Activated CD4-positive, alpha-beta T cell treated with anti-CD3 and anti-CD28 coated beads, Interleukin-2, amount 50 U/mL, for 16 hours (primary cell): ENCODE data around the gene XKR3.
A peak's percentile ranks its signal among the peaks of the same experiment; 100 is the strongest.
"Not testable (repeated sequence)": the region's sequence is repeated elsewhere in the genome, so short reads cannot be mapped to it uniquely, and the experiment has no call there.

ENCODE experiments used
- DNase-seq: peaks from one replicate; pipeline ENCODE4 v3.0.0-alpha.2; 2020

The XKR3 gene

DNA sequence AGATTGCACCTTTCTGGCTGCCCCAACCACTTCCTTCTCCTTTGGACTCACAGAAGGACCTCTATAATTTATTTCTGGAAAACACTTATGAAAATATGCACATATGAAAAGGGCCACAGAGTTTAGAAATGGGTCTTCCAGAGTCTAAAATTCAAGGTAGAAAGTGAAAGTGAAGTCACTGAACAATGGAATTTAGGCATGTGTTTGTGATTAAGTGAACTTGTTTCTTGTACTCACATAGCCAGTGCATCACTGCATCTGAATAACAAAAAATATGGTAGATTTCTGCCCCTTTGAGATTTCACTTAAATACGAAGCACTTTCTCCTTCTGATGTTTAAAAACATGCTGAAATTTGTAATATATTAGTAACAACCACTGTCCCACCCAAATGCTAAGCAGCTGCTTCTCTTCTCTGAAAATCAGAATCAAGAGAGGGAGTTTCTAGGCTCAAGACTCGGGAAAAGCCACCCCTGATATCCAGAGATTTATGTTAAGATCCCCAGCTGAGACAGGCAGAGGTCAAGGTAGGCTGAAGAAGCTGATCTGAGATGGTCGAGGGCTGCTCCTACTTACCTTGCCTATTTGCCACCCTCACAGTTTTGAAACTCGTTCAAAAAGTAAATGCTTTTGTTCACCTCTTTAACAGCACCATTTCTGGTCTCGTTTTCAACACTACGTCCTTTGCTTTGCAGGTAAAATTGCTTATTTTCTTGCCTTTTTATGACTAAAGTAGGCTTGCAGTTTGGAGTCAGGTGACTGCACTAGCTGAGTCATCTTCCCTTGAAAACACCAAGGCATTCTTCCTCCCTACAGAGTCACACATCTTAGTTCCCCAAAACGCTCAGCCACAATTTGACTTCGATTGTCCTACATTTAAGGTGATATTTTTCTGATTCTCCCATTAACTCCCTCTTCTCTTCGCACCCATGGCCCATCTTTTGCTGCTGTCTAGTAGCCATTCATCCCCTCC, at the start of gene XKR3:
Gene XKR3, minus strand, starts transcription at position 696 of the 972 bp plus-strand sequence. CDS start 17,338 bp downstream, outside the sequence.
- DNase-seq = peak; percentile 46

GRCh38 chr22:16869640-16870039, 44.4 kb upstream of the XKR3 start:
- not testable (repeated sequence) for DNase-seq

- no peak for DNase-seq
These were observed 41.0 kb upstream of the XKR3 start for GRCh38 chr22:16866167-16866566.

GRCh38 chr22:16856851-16857250, 31.6 kb upstream of the XKR3 start:
- DNase-seq = not testable (repeated sequence)

DNA sequence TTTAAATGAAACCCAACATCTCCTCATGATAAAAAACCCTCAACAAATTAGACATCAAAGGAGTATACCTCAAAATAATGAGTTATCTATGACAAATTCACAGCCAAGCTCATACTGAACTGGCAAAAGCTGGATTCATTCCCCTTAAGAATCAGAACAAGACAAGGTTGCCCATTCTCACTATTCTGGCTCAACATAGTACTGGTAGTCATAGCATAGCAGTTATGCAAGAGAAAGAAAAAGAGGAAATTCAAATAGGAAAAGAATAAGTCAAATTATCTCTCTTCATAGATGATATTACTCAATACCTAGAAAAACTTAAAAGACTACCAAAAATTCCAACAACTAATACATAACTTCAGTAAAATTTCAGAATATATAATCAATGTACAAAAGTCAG, 29.4 kb upstream of the XKR3 start:
- DNase-seq = no peak

GRCh38 chr22:16851268-16851996, 26.2 kb upstream of the XKR3 start:
- DNase-seq = not testable (repeated sequence)

DNA sequence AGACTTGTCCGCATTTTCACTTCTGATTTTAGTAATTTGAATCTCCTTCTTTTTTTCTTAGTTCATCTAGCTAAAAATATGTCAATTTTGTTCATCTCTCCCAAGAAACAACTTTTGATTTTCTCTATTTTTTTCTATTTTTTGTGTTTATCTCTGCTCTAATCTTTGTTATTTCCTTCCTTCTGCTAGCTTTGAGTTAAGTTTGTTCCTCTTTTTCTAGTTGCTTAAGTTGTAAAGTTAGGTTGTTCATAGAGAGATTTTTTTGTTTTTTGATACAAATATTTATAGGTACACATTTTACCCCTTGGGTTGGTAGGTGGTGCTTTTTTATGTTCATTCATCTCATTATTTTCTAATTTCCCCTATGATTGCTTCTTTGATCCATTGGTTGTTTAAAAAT, 22.1 kb upstream of the XKR3 start:
- no peak for DNase-seq

DNA sequence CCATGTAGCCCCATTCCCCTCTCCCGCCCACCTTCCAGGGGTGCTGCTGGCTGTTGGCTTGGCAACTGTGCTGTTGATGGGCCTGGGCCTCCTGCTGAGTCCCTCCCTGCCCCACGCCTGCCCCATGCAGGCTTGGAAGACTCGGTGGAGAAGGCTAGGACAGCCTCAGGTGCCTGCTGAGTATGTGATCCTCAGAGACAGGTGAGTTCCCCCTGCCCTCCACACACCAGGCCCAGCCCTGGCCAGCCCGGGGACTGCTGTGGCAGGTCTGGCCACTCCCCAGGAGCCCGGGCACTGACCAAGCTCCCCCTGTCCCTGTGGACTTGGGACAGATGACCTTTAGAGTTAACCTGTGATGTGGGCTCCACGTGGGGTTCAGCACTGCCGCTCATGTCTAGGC, 20.7 kb upstream of the XKR3 start:
- DNase-seq = no peak

DNA sequence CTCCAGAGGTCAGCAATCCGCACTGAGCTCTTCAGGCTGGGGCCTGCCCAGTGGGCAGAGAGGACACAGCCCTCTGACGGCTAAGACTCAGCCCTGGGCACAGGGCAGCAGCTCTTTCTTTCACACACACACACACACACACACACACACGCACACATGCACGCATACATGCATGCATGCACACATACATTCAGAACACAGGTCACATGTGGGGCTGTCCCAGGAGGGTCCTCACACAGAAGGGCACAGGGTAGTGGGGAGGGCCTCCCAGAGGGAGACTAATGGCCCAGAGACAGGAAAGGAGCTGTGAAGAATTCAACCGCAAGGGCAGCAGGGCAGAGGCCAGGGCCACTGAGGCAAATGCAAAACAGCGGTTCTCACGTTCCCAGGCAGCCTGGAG, 20.3 kb upstream of the XKR3 start:
- no peak for DNase-seq

GRCh38 chr22:16844529-16844928, 19.3 kb upstream of the XKR3 start:
- no peak for DNase-seq

- DNase-seq = no peak
These were observed 12.9 kb upstream of the XKR3 start for GRCh38 chr22:16838073-16838472.

DNA sequence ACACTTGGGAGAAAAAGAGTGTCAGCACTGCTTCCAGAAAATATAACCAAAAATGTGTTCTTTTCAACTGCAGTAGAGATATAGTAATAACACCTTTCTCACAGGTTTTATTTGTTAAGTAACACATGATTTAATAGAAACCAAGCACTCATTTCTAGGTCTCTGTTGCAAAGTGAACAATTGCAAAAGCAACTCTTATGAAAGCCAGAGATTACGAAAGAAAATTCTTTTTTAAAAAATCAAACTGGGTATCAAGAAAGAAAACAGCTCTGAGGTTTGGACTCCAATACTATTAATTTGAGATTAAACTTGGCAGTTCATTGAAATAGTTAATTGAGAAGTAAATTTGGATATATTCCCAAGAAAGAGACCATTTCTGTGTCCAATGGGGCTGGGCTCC, 9.8 kb upstream of the XKR3 start:
- no peak for DNase-seq

GRCh38 chr22:16831257-16831656, 6.0 kb upstream of the XKR3 start:
- DNase-seq = no peak

- no peak for DNase-seq
These were observed 4.8 kb upstream of the XKR3 start for GRCh38 chr22:16829985-16830384.

- no peak for DNase-seq
These were observed 3.7 kb upstream of the XKR3 start for GRCh38 chr22:16828876-16829275.

DNA sequence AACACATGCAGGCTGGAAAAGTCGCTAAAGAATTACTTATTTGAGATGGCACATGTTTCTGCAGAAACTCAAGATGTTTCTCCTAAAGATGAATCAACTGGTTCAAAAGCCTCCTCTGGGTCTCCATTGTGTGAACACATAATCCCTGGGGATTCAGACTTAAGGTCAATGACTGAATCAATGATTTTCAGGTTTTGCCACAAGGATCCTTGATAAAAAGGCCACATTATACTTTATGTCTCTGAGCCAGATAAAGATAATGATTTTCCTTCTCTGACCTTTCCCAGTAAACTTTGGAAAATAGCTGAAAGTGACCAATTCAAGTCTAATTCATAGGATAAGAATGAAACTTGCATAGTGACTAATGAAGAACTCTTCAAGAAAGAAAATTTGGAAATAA, 2.3 kb upstream of the XKR3 start:
- no peak for DNase-seq

DNA sequence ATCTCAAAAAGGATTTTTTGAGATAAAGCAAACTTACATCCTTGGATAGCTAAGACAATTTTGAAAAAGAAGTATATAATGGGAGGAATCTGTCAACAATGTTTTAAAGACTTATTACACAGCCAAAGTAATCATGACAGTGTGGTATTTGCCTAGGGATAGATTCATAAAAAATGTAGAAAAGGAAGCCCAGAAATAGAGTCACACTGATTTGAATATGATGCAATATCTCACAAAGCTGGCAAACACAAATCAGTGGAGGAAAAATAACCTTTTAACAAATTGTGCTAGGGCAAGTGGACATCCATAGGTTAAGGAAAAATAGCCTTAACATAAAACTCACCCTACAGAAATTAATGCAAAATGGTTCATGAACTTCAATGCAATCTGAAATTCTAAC, 6.0 kb downstream of the XKR3 start:
- no peak for DNase-seq

DNA sequence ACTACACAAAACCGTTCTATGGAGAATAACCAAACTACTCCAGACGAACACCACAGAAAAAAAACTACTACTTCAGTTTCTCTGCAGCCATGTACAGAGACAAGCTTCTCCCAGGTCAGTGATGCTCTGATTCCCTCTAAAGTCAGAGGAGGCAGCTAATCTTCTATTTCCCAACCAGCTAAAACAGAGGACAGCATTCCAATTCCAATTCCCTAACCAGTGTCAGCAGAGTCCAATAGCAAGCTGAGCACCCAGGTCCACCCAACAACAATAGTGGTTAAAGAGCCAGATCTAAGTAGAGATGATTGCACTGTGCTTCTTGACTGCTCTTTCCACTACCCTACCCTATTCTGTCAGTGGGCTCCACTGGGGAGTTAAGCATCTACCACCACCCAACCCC, 6.7 kb downstream of the XKR3 start:
- DNase-seq = no peak

- DNase-seq = no peak
These were observed 10.1 kb downstream of the XKR3 start for GRCh38 chr22:16815073-16815472.

DNA sequence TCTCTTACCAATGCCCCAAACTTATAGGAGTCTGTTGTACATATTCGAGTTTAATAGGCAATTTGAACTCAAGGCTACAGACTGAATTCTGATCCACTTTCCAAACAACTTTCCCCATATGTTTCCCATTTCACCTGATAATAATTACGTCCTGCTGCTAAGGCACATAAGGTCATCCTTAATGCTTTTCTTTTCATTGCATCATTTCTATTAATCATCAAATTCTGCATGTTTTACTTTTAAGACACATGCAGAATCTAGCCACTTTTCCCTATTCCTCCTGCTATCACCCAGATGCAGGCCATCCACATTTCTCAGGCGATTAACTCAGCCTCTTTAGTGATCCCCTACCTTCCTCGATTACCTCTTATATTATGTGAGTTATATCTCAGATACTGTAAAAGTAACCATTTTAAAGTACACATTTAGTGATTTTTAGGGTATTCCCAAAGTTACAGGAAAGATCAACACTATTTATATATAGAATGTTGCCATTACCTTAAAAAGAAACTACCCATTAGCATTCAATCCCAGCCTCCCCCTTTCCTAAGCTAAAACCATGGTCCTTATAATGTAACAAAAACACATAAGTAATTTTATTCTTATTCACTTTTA, 14.9 kb downstream of the XKR3 start:
- no peak for DNase-seq

DNA sequence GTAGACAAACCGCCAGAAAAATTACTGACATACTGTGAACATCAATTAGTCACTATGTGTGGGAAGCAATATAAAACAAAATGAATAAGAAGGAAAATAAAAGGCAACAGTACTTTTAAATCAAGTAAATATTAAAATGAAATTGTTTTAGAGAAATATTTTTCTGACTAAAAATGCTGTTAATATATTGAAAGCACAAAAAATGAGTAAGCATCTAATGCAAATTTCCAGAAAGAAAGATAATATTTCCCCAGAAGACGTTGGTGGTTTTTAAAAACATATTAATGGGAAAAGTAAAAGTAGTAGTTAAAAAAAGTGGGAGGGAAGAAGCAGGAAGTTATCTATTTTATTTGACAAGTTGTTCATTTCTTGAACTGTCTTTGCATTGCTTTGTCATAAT, 16.5 kb downstream of the XKR3 start:
- DNase-seq = no peak

GRCh38 chr22:16807109-16807508, 18.1 kb downstream of the XKR3 start:
- no peak for DNase-seq

DNA sequence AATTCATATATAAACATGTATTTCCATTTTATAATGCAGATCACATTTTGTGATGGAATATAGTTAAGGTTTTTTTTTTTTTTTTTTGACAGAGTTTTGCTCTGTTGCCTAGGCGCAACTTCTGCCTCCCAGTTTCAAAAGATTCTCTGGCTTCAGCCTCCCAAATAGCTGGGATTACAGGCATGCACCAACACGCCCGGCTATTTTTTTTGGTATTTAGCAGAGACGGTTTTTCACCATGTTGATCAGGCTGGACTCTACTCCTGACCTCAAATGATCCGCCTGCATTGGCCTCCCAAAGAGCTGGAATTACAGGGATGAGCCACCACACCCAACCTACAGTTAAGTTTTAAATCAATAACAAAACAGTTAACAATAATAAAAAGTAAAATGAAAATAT, 18.8 kb downstream of the XKR3 start:
- DNase-seq = no peak

DNA sequence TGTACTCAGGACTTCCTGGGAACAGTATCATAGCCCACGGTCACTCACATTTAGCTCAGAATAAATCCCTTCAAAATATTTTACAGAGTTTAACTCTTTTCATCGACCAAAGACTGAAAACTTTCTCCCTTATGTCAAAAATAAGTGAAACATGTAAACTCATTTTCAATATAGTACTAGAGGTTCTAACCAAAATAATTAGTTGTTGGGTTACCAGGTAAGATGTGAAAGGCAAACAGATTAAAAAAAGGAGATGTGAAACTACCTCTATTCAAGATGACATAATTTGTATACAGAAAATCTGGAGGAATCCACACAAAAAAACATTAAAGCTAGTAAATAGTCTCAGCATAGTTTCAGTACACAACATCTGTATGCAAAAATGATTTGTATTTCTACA, 20.3 kb downstream of the XKR3 start:
- no peak for DNase-seq
